Spinal cord (tissue), 10 donors: ENCODE data around the gene WDR75. TPM values are rescaled to one million over a fixed set of nuclear protein-coding genes. Genes with fewer than 3 reads are reported as not detected.
A peak's percentile ranks its signal among the peaks of the same experiment; 100 is the strongest.

Experiments
- DNase-seq, 6 donors: peaks; one replicate each; pipeline versions ENCODE4 v3.0.0 to v3.0.0-alpha.2; 2013 to 2015; ENCODE audit warnings: low spot score in 6 of 6, low read depth in 4 of 6
- H3K27ac ChIP-seq: one replicate; pipeline ENCODE4 v1.5.1; 2013; ENCODE audit warnings: low read depth, low read length, control low read depth
- H3K27me3 ChIP-seq: one replicate; pipeline ENCODE4 v1.6.1; 2013; ENCODE audit warnings: low read length; ENCODE audit not compliant: control insufficient read depth, insufficient read depth
- H3K36me3 ChIP-seq: one replicate; pipeline ENCODE4 v1.6.1; 2013; ENCODE audit warnings: low read length; ENCODE audit not compliant: control insufficient read depth, insufficient read depth
- H3K4me1 ChIP-seq: one replicate; pipeline ENCODE4 v1.6.1; 2013; ENCODE audit warnings: low read length; ENCODE audit not compliant: control insufficient read depth, insufficient read depth
- H3K4me3 ChIP-seq: one replicate; pipeline ENCODE4 v1.5.1; 2013; ENCODE audit warnings: low read depth, low read length, control low read depth
- H3K9me3 ChIP-seq: one replicate; pipeline ENCODE4 v1.6.1; 2013; ENCODE audit warnings: low read length; ENCODE audit not compliant: control insufficient read depth, insufficient read depth
- WGBS: methylation state at CpG from one replicate; pipeline ENCODE4 v1.1.5; 2013; ENCODE audit warnings: missing lambda C conversion rate; ENCODE audit not compliant: insufficient coverage; 5-methylcytosine and 5-hydroxymethylcytosine counted together
- polyA plus RNA-seq, 2 donors: library from polyadenylated mRNA; unstranded; fragments of 120-200 nt; gene quantifications; one replicate each; pipeline ENCODE4 v1.2.1, GENCODE V29; 2013; ENCODE audit not compliant: insufficient read length in 2 of 2
- total RNA-seq, 2 donors: library from RNA; depleted of rRNA in 1 of 2; stranded (reverse); fragments of 120-200 nt in 1 of 2; fragments of >200 nt in 1 of 2; gene quantifications; one replicate each; pipeline versions ENCODE4 v1.2.3 to v1.2.4, GENCODE V29; 2013 to 2014
- donor health status: healthy.

The WDR75 gene
- total and polyA plus RNA-seq, 4 donors: 42.3 to 76.9 (median 44.3) TPM

DNA sequence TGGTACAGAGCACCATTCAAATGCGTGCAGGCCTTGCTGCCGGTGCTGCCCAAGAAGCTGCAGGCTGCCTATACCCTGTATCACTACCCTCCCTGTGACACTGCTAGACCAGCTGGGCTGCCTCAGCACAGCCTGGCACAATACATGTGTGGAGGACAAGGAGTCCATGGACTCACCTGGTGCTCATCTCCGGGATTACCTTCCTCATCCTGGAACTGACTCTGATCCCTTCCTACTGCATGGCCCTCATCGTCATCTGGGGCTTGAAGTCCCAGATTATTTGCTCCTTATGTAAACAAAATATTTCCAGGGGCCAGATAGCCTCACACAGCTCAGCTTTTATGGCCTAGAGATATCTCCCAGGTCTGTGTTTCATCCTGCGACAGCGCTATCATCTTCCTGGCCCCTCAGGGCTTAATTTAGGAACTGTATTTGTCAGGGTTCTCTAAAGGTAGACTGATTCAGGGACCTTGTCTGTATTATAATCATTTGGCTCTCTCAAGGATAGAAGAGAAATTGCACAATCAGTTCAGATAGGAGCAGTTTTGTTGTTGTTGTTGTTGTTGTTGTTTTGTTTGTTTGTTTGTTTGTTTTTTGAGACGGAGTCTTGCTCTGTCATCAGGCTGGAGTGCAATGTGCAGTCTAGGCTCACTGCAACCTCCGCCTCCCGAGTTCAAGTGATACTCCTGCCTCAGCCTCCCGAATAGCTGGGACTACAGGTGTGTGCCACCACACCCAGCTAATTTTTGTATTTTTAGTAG, 42.9 kb downstream of the WDR75 start:
- H3K36me3 ChIP-seq: no peaks in the 10 kb centered on the region
- 95% methylated on average over 9 of the region's 10 CpGs for WGBS

DNA sequence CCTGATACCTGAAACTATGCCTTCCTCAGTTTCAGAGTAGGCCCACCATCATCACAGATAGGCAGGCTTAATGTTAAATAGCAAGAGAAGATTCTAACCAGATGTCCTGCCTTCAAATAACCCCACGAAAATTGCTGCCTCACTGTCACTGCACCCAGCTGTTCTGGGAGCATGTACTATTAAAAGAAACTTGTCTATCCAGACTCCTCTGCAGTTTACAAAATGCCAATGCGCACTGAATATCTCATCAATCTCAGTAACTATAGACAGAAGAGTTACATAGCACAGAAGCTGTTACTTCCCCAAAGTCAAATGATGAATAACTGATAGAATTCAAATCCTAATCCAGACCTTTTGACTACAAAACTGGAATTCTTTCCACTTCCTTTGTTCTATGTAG, 43.9 kb downstream of the WDR75 start:
- Histone ChIP-seq H3K4me3 (no peak overlapping the region), H3K27me3 (no peaks in the 10 kb centered on the region), H3K4me1 (no peaks in the 10 kb centered on the region), H3K9me3 (no peaks in the 10 kb centered on the region), H3K27ac (no peak overlapping the region), H3K36me3 (no peaks in the 10 kb centered on the region)
- WGBS: 71% methylated on average over 1 of the region's 2 CpGs
- no peak for DNase-seq

More for the DNA sequence above, 42.9 kb downstream of the WDR75 start:
- no peaks in the 10 kb centered on the region for H3K27me3 ChIP-seq
- no peaks in the 10 kb centered on the region for H3K9me3 ChIP-seq
- no peak overlapping the region for H3K4me3 ChIP-seq
- no peaks in the 10 kb centered on the region for H3K4me1 ChIP-seq
- no peak overlapping the region for H3K27ac ChIP-seq
- DNase-seq: no peak

DNA sequence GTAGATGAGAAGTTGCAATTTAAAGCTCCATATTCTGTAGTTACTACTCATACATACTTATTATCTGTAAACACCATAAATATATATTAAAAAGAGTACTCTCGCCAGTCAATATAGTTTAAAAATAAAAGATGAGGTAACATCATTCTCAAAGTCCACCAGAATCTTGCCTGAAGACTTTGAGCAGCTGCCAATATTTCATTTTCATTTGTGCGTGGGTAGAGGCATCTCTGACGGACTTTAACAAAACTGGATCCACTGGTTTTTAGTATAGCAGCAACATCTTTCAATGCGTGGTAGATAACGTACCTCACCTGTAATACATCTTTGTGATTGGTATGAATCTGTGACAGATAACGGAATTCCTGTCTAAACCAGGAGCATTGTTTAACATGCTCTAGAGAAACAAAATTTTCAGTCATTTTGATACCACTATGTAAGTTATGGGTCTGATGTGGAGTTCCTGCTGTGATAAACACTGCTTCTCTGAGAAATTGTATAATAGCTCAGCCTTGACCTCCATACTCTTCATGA, 45.0 kb downstream of the WDR75 start:
- Histone ChIP-seq H3K9me3 (no peaks in the 10 kb centered on the region), H3K27ac (no peak overlapping the region), H3K36me3 (no peaks in the 10 kb centered on the region), H3K4me3 (no peak overlapping the region), H3K4me1 (no peaks in the 10 kb centered on the region), H3K27me3 (no peaks in the 10 kb centered on the region)
- no peak for DNase-seq
- WGBS: no CpG with 5 or more reads among the region's 6 CpGs

DNA sequence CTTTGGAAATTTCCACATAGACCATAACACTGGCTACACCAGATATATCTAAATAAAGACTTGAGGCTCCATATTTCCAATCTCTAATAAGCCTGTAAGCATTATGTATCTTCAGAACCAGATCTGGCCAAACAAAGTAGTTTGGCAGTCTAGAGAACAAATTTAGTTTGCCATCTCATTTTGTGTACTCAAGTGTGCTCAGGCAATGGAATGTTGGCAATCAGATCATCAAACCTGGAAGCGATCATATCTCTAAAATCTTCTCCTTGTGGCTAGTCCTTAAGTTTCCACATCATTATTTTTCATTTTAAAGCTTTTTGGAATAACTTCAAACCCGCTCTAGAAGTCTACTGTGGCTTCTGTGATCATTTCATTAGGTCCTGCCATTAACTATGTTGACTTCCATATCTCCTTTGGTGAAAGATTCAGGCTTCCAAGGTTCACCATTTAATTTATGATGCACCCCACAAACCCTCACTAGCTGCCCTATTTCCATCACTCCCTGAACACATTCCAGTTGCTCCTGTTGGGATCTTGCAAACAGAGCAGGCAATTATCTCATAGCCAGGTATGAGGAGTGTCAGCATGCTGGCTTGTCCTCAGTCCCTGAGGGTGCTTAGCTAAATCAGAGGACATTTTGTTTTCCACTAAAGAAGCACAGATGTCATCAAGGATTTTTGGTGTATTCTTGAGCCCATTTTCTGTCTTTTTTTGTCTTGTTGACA, 46.2 kb downstream of the WDR75 start:
- no peaks in the 10 kb centered on the region for H3K36me3 ChIP-seq
- H3K4me3 ChIP-seq: no peak overlapping the region
- H3K4me1 ChIP-seq: no peaks in the 10 kb centered on the region
- H3K27me3 ChIP-seq: no peaks in the 10 kb centered on the region
- 80% methylated on average over 1 of the region's 2 CpGs for WGBS
- H3K27ac ChIP-seq: no peak overlapping the region
- no peak for DNase-seq
- H3K9me3 ChIP-seq: no peaks in the 10 kb centered on the region

GRCh38 chr2:189488008-189488310, 46.7 kb downstream of the WDR75 start:
- DNase-seq: no peak
- H3K4me1 ChIP-seq: no peaks in the 10 kb centered on the region
- no peaks in the 10 kb centered on the region for H3K27me3 ChIP-seq
- 60% methylated on average over 1 of the region's 1 CpG for WGBS
- H3K9me3 ChIP-seq: no peaks in the 10 kb centered on the region
- H3K4me3 ChIP-seq: no peak overlapping the region
- no peaks in the 10 kb centered on the region for H3K36me3 ChIP-seq
- no peak overlapping the region for H3K27ac ChIP-seq

GRCh38 chr2:189492451-189492850, 51.2 kb downstream of the WDR75 start:
- H3K27me3 ChIP-seq: no peaks in the 10 kb centered on the region
- no peaks in the 10 kb centered on the region for H3K9me3 ChIP-seq
- no peak overlapping the region for H3K4me3 ChIP-seq
- no peaks in the 10 kb centered on the region for H3K36me3 ChIP-seq
- no peak for DNase-seq
- H3K27ac ChIP-seq: no peak overlapping the region
- WGBS: no CpG with 5 or more reads among the region's 4 CpGs
- no peaks in the 10 kb centered on the region for H3K4me1 ChIP-seq

DNA sequence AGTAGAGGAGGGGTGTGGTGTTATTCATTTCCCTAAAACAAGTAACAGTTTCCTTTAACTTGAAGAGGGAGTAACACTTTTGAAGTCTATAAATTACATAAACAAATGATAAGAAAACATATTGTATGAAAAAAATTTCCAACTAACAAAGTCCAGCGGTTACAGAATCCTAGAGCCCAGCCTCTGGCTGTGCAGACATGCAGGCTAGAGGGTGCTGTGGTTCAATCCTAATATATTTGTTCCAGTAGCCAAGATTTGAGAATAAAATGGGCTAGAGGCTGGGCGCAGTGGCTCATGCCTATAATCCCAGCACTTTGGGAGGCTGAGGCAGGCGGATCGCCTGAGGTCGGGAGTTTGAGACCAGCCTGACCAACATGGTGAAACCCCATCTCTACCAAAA, 56.9 kb downstream of the WDR75 start:
- H3K4me1 ChIP-seq: no peaks in the 10 kb centered on the region

GRCh38 chr2:189499137-189499536, 57.9 kb downstream of the WDR75 start:
- Histone ChIP-seq H3K9me3 (no peaks in the 10 kb centered on the region), H3K36me3 (no peaks in the 10 kb centered on the region), H3K27ac (no peak overlapping the region), H3K27me3 (no peaks in the 10 kb centered on the region), H3K4me1 (no peaks in the 10 kb centered on the region), H3K4me3 (no peak overlapping the region)
- no CpG with 5 or more reads among the region's 1 CpG for WGBS
- no peak for DNase-seq

More for the DNA sequence above, 56.9 kb downstream of the WDR75 start:
- no CpG with 5 or more reads among the region's 5 CpGs for WGBS
- H3K36me3 ChIP-seq: no peaks in the 10 kb centered on the region
- no peaks in the 10 kb centered on the region for H3K27me3 ChIP-seq
- H3K9me3 ChIP-seq: no peaks in the 10 kb centered on the region
- no peak overlapping the region for H3K4me3 ChIP-seq
- no peak for DNase-seq
- H3K27ac ChIP-seq: no peak overlapping the region

DNA sequence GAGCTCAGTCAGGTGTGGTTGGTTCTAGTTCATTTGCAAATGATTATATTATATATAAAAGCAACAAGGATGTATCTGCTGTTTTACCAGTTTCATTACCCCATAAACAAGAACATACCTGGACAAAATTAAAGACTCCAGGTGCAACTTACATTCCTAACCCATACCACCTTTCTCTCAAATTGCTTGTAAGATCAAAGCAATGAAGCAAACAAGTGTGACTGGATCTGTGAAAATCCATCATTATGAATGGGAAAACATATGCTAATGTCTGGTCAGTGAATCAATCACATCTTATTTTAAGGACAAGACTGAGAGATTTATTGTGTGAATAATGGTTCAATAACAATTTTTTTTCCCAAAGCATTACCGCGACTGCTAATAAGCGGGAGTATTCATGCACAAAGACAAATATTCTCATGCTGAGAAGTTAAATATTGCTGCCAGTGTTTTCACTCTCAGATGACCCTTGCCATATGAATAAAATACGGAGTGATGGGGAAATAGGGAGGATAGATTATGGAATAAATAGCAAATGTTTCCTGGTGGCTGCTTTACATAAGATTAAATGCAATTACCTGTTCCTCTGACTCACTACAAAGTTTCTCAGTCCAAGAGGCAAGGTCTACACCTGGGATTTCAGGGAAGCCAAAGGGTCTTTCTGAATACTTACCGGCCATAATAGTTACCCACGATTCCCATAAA, 59.3 kb downstream of the WDR75 start:
- no peaks in the 10 kb centered on the region for H3K9me3 ChIP-seq
- DNase-seq: peak in 1 of 6 donors; percentile 2
- no peaks in the 10 kb centered on the region for H3K27me3 ChIP-seq
- H3K27ac ChIP-seq: no peak overlapping the region
- no peaks in the 10 kb centered on the region for H3K4me1 ChIP-seq
- WGBS: no CpG with 5 or more reads among the region's 6 CpGs
- no peaks in the 10 kb centered on the region for H3K36me3 ChIP-seq
- no peak overlapping the region for H3K4me3 ChIP-seq
